Mucosa of rectum (tissue), 2 donors: ENCODE measurements around the gene TNFRSF25.

Source experiments
- H3K27ac ChIP-seq, 2 donors: one replicate each; pipeline ENCODE4 v1.7.0; 2013; ENCODE audit warnings: inconsistent platforms in 2 of 2, low read depth in 2 of 2, low read length in 2 of 2
- H3K27me3 ChIP-seq, 2 donors: one replicate each; pipeline ENCODE4 v1.7.0; 2013; ENCODE audit warnings: low read length in 2 of 2; ENCODE audit not compliant: control insufficient read depth in 2 of 2, insufficient read depth in 2 of 2
- H3K36me3 ChIP-seq, 2 donors: one replicate each; pipeline ENCODE4 v1.7.0; 2013; ENCODE audit warnings: low read length in 2 of 2; ENCODE audit not compliant: control insufficient read depth in 2 of 2, insufficient read depth in 2 of 2
- H3K4me1 ChIP-seq, 2 donors: one replicate each; pipeline ENCODE4 v1.7.0; 2013; ENCODE audit warnings: low read length in 2 of 2, mild to moderate bottlenecking in 1 of 2; ENCODE audit not compliant: control insufficient read depth in 2 of 2, insufficient read depth in 2 of 2
- H3K4me3 ChIP-seq, 2 donors: one replicate each; pipeline ENCODE4 v1.7.0; 2013; ENCODE audit warnings: low read length in 2 of 2
- H3K9ac ChIP-seq, 2 donors: one replicate each; pipeline ENCODE4 v1.7.0; 2013; ENCODE audit warnings: low read length in 2 of 2, low read depth in 1 of 2, mild to moderate bottlenecking in 1 of 2
- H3K9me3 ChIP-seq, 2 donors: one replicate each; pipeline ENCODE4 v1.7.0; 2013; ENCODE audit warnings: low read length in 2 of 2; ENCODE audit not compliant: control insufficient read depth in 2 of 2
- donor health status: healthy.
- donor health status: Normal muscosa, but diverticular disease.

Gene TNFRSF25

DNA sequence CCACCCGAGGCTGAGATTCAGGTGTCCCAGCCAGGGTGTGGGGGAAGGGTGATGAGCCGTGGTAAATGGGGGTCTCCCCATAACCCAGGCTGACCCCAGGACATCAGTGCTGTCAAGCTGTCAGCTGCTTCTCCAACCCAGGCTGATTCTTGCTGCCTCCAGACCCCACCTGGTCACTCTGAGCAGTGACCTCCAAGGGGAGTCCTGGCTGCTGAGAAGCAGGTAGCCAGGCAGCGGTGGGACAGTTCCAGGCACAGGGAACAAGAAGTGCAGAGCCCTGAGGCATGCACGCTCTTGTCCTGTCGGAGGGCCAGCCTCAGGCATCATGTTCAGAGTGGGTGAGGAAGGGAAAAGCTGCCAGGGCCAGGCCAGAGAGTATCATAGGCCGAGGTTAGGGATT is 40.3 kb downstream of the TNFRSF25 start:
- H3K4me3 ChIP-seq = no peak overlapping the region
- peaks cover 24 to 29% of the 10 kb centered on the region in 2 donors for H3K27me3 ChIP-seq
- peaks cover 39 to 49% of the 10 kb centered on the region in 2 donors for H3K4me1 ChIP-seq

GRCh38 chr1:6424619-6425593 is 41.1 kb downstream of the TNFRSF25 start, which contains the start of gene ESPN:
TSS of gene ESPN (plus strand) at chr1:6424776. CDS start at chr1:6424956, 180 bp downstream.
- peak within 1 kb of the TSS; percentile 17 to 31 for H3K4me3 ChIP-seq
- peak within 1 kb of the TSS in 1 of 2 donors; percentile 43 for H3K9ac ChIP-seq

More for the DNA sequence above, 40.3 kb downstream of the TNFRSF25 start:
- no peaks in the 10 kb centered on the region for H3K36me3 ChIP-seq
- H3K9ac ChIP-seq = no peak overlapping the region
- H3K9me3 ChIP-seq = no peaks in the 10 kb centered on the region
- no peak overlapping the region for H3K27ac ChIP-seq

GRCh38 chr1:6424000-6424565 is 41.9 kb downstream of the TNFRSF25 start:
- Histone ChIP-seq H3K9ac (no peak overlapping the region), H3K4me1 (peaks cover 48 to 58% of the 10 kb centered on the region in 2 donors), H3K4me3 (no peak overlapping the region), H3K36me3 (no peaks in the 10 kb centered on the region), H3K27ac (no peak overlapping the region), H3K27me3 (peaks cover 24 to 33% of the 10 kb centered on the region in 2 donors), H3K9me3 (no peaks in the 10 kb centered on the region)

More at GRCh38 chr1:6424619-6425593, 41.1 kb downstream of the TNFRSF25 start, which contains the start of gene ESPN:
- Histone ChIP-seq H3K9me3 (no peaks in the 10 kb centered on the region), H3K36me3 (no peaks in the 10 kb centered on the region), H3K4me1 (peaks cover 46 to 56% of the 10 kb centered on the region in 2 donors), H3K27ac (no peak within 1 kb of the TSS), H3K27me3 (peaks cover 24 to 32% of the 10 kb centered on the region in 2 donors)

DNA sequence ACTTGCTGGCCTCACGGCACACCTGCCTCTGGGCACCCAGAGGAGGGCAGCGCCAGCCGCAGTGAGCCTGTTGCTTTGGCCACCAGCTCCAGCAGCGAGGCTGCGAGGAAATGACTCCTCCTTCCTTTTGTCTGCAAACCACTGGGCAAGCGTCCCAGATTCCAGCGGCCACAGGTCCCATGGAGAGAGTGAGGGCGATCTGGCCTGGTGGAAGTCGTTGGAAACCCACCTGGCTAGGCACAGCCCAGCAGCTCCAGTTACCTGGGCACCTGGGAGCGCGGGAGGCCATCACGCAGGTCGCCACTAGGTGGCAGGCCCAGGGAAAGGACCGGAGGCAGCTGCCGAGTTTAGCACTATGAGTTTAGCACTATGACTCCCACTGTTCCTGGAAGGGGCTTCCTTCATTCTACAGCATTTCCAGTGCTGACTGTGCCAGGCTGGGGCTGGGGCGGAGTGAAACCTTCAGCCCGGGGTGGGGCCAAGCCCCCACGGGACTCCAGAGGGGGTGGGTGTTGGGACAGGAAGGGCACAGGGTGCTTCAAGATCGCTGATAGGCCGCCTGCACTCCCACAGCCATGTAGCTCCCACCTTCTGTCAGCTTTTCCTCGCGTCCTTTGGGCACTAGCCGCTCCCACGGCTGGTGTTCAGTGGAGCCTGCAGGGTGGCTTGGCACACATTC is 42.5 kb downstream of the TNFRSF25 start:
- H3K36me3 ChIP-seq = no peaks in the 10 kb centered on the region
- H3K9ac ChIP-seq = no peak overlapping the region
- H3K9me3 ChIP-seq = no peaks in the 10 kb centered on the region
- H3K27ac ChIP-seq = no peak overlapping the region
- peaks cover 26 to 33% of the 10 kb centered on the region in 2 donors for H3K27me3 ChIP-seq
- peaks cover 51 to 62% of the 10 kb centered on the region in 2 donors for H3K4me1 ChIP-seq
- H3K4me3 ChIP-seq = peak overlapping the region in 1 of 2 donors; percentile 22

GRCh38 chr1:6421266-6421665 is 44.7 kb downstream of the TNFRSF25 start:
- Histone ChIP-seq H3K27ac (no peak overlapping the region), H3K4me3 (no peak overlapping the region), H3K27me3 (peaks cover 26 to 42% of the 10 kb centered on the region in 2 donors), H3K4me1 (peaks cover 44 to 55% of the 10 kb centered on the region in 2 donors), H3K36me3 (no peaks in the 10 kb centered on the region), H3K9me3 (no peaks in the 10 kb centered on the region), H3K9ac (no peak overlapping the region)

DNA sequence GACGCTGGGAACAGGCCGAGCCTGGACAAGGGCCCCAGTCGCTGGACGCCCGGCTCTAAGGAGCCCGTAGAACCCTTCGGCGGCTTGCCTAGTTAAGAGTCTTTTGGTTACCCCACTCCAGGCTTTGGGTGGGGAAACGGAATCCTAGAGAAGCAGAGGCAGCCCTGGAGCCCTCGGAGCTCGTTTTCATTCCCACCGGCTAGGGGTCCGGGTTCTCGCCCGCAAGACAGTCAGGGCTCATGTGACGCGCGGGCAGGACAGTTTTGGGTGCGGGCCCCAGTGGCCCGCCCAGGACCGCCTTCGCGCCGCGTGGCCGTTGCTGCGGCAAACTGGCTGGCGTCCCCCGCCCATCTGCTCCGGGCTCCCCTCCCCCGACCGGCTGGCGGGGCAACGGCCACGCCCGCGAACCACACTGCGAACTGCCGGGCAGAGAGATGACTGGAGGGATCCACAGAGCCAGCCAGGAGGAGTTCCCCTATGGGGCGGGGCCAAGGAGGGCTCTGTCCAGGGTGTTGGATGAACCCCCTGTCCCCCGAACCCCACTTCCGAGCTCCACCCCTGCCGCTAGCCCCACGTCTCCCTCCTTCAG is 45.4 kb downstream of the TNFRSF25 start:
- Histone ChIP-seq H3K27ac (peak overlapping the region; percentile 59 to 63), H3K4me3 (peak overlapping the region; percentile 50 to 54), H3K4me1 (peaks cover 41 to 48% of the 10 kb centered on the region in 2 donors), H3K36me3 (no peaks in the 10 kb centered on the region), H3K9ac (peak overlapping the region in 1 of 2 donors; percentile 56), H3K27me3 (peaks cover 26 to 39% of the 10 kb centered on the region in 2 donors), H3K9me3 (no peaks in the 10 kb centered on the region)

DNA sequence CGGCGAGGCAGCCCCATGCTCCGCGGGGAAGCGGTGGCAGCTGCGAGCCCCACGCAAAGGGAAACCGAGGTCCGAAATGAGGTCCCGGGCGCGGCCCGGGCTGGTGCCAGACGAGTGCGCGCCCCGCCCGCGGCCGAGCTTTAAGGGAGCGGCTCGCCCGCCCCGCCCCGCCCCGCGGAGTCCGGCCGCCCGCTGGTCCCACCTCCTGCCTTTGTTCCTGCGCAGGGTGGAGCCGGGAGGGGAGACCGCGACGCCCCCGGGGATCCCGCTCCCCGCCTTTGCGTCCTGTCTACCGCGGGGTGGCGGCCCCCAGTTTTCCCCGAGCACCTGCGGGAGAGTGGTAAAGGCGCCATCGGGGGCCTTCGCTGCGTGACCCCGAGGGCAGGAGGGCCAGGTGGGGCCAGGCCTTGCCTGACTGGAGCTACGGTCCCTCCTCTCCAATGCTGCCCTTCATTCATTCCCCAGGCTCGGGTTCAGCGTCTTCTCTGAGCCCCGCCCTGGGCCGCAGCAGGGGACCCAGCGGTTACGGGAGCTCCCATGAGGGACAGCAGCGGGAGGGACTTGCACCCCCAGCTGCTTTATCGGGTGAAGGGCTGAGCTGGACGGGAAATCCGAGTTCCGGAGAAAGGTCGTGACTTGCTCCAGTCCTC is 46.0 kb downstream of the TNFRSF25 start, which contains the start of gene HES2:
TSS of gene HES2 (minus strand) at position 116 of the 650 bp plus-strand sequence. CDS start at position 17, 99 bp downstream.
- H3K9ac ChIP-seq = peak within 1 kb of the TSS in 1 of 2 donors; percentile 66
- peaks cover 24 to 36% of the 10 kb centered on the region in 2 donors for H3K27me3 ChIP-seq
- H3K4me3 ChIP-seq = peak within 1 kb of the TSS; percentile 54 to 58
- H3K27ac ChIP-seq = peak within 1 kb of the TSS; percentile 61 to 63
- no peaks in the 10 kb centered on the region for H3K9me3 ChIP-seq
- no peaks in the 10 kb centered on the region for H3K36me3 ChIP-seq
- H3K4me1 ChIP-seq = peaks cover 39 to 45% of the 10 kb centered on the region in 2 donors

DNA sequence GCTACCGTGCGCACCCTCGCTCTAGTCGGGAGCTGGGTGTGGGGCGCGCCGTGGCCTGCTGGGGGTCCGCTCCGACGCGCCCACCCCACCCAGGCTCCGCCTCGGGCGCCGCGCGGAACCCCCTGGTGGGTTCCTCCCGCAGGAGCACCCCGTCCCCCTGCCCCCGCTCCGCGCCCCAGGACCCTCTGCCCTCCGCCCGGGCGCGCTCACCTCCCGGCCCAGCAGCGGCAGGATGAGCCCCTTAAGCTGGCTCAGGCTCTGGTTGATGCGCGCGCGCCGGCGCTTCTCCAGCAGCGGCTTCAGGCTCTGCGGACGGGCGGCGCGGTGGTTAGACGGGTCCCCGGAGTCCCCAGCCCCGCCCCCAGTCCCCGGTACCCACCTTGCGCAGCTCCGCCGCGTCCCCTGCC is 46.6 kb downstream of the TNFRSF25 start:
- H3K27me3 ChIP-seq = peaks cover 23 to 38% of the 10 kb centered on the region in 2 donors
- no peaks in the 10 kb centered on the region for H3K9me3 ChIP-seq
- peak overlapping the region in 1 of 2 donors; percentile 66 for H3K9ac ChIP-seq
- H3K4me1 ChIP-seq = peaks cover 41 to 47% of the 10 kb centered on the region in 2 donors
- no peaks in the 10 kb centered on the region for H3K36me3 ChIP-seq
- H3K27ac ChIP-seq = peak overlapping the region; percentile 61 to 63
- H3K4me3 ChIP-seq = peak overlapping the region; percentile 54 to 58
